Neural progenitor cell (in vitro differentiated cells): ENCODE measurements around the gene TSHZ2. TPM values are rescaled to one million over a fixed set of nuclear protein-coding genes. Genes with fewer than 3 reads are reported as not detected.

Source experiments
- DNase-seq: peaks from one replicate; pipeline ENCODE4 v3.0.0-alpha.2; 2016; ENCODE audit warnings: low spot score
- H2AFZ ChIP-seq: fragments of 200-600 bp; sonication (generic); replicated peaks from 2 replicates; pipeline ENCODE4 v1.6.1; 2016; ENCODE audit warnings: antibody characterized with exemption
- H3F3A ChIP-seq: fragments of 200-600 bp; sonication (generic); 2 replicates; pipeline ENCODE4 v1.6.1; 2016; ENCODE audit warnings: antibody characterized with exemption, low read depth
- H3K27ac ChIP-seq: fragments of 200-600 bp; sonication (generic); 2 replicates; pipeline ENCODE4 v1.5.1; 2016; ENCODE audit warnings: mild to moderate bottlenecking
- H3K27me3 ChIP-seq: fragments of 200-600 bp; sonication (generic); 2 replicates; pipeline ENCODE4 v1.6.1; 2016; ENCODE audit warnings: mild to moderate bottlenecking, moderate library complexity
- H3K36me3 ChIP-seq: fragments of 200-600 bp; sonication (generic); 2 replicates; pipeline ENCODE4 v1.5.1; 2016
- H3K4me1 ChIP-seq: fragments of 200-600 bp; sonication (generic); 2 replicates; pipeline ENCODE4 v1.6.1; 2016; ENCODE audit warnings: mixed run types
- H3K4me2 ChIP-seq: fragments of 200-600 bp; sonication (generic); 2 replicates; pipeline ENCODE4 v1.6.1; 2016
- H3K4me3 ChIP-seq: fragments of 200-600 bp; sonication (generic); 2 replicates; pipeline ENCODE4 v1.5.1; 2016
- H3K79me2 ChIP-seq: fragments of 200-600 bp; sonication (generic); 2 replicates; pipeline ENCODE4 v1.6.1; 2016; ENCODE audit warnings: low read depth
- H3K9ac ChIP-seq: fragments of 200-600 bp; sonication (generic); 2 replicates; pipeline ENCODE4 v1.6.1; 2016
- H3K9me3 ChIP-seq: fragments of 200-600 bp; sonication (generic); 2 replicates; pipeline ENCODE4 v1.5.1; 2016; ENCODE audit warnings: low read depth
- H4K20me1 ChIP-seq: fragments of 200-600 bp; sonication (generic); 2 replicates; pipeline ENCODE4 v1.6.1; 2016; ENCODE audit warnings: low read depth
- H3K27ac Mint-ChIP-seq: 3 replicates; pipeline ENCODE4 v1.8.0; 2021; ENCODE audit warnings: mixed read lengths
- H3K27me3 Mint-ChIP-seq: 2 replicates; pipeline ENCODE4 v1.8.0; 2022; ENCODE audit warnings: low read depth, mild to moderate bottlenecking, inconsistent platforms, moderate library complexity, mixed read lengths; ENCODE audit not compliant: insufficient read depth
- H3K36me3 Mint-ChIP-seq: 3 replicates; pipeline ENCODE4 v1.8.0; 2021; ENCODE audit warnings: mixed read lengths
- H3K4me1 Mint-ChIP-seq: 3 replicates; pipeline ENCODE4 v1.8.0; 2021; ENCODE audit warnings: mixed read lengths
- H3K4me3 Mint-ChIP-seq: 3 replicates; pipeline ENCODE4 v1.8.0; 2021; ENCODE audit warnings: mild to moderate bottlenecking, moderate library complexity, mixed read lengths
- H3K9me3 Mint-ChIP-seq: 3 replicates; pipeline ENCODE4 v1.8.0; 2020; ENCODE audit warnings: mixed read lengths
- CTCF ChIP-seq: fragments of 200-600 bp; sonication (generic); IDR thresholded peaks from 2 replicates; pipeline ENCODE4 v1.5.1; 2017; ENCODE audit warnings: antibody characterized with exemption, mild to moderate bottlenecking
- EZH2 ChIP-seq: fragments of 200-600 bp; sonication (generic); IDR thresholded peaks from 2 replicates; pipeline ENCODE4 v1.6.1; 2017; ENCODE audit warnings: antibody characterized with exemption, mild to moderate bottlenecking, moderate library complexity
- EZH2phosphoT487 ChIP-seq: fragments of 200-600 bp; sonication (generic); IDR thresholded peaks from 2 replicates; pipeline ENCODE4 v1.6.1; 2017; ENCODE audit warnings: antibody characterized with exemption
- total RNA-seq: library from RNA; depleted of rRNA; stranded (reverse); fragments of >200 nt; gene quantifications from 2 replicates; pipeline ENCODE4 v1.2.3, GENCODE V29; 2015; ENCODE audit warnings: low replicate concordance

Gene TSHZ2
- total RNA-seq, 1 donor from 2014 or later = 1.8 TPM

GRCh38 chr20:53079828-53080686 lies 107.9 kb downstream of the TSHZ2 start:
- Mint-ChIP-seq H3K4me3 (no peak overlapping the region), H3K4me1 (no peaks in the 10 kb centered on the region), H3K27ac (no peak overlapping the region), H3K36me3 (no peaks in the 10 kb centered on the region), H3K27me3 (no peaks in the 10 kb centered on the region), H3K9me3 (no peaks in the 10 kb centered on the region)
- Histone ChIP-seq H3K79me2 (no peaks in the 10 kb centered on the region), H3K4me3 (no peak overlapping the region), H4K20me1 (no peaks in the 10 kb centered on the region), H3K36me3 (no peaks in the 10 kb centered on the region), H3K9me3 (no peaks in the 10 kb centered on the region), H3K27me3 (no peaks in the 10 kb centered on the region), H3K9ac (no peak overlapping the region), H3K4me1 (peaks cover 16% of the 10 kb centered on the region), H3K27ac (no peak overlapping the region), H2AFZ (no peak overlapping the region), H3F3A (no peaks in the 10 kb centered on the region), H3K4me2 (no peak overlapping the region)
- TF ChIP-seq CTCF (no peak), EZH2phosphoT487 (no peak), EZH2 (no peak)
- DNase-seq = no peak

- Mint-ChIP-seq H3K9me3 (no peaks in the 10 kb centered on the region), H3K27ac (no peak overlapping the region), H3K36me3 (no peaks in the 10 kb centered on the region), H3K4me1 (no peaks in the 10 kb centered on the region), H3K27me3 (no peaks in the 10 kb centered on the region), H3K4me3 (no peak overlapping the region)
- H4K20me1 ChIP-seq = no peaks in the 10 kb centered on the region
- no peak overlapping the region for H3K4me3 ChIP-seq
- no peaks in the 10 kb centered on the region for H3K79me2 ChIP-seq
- H3F3A ChIP-seq = no peaks in the 10 kb centered on the region
- H3K9ac ChIP-seq = no peak overlapping the region
- no peaks in the 10 kb centered on the region for H3K9me3 ChIP-seq
- no peaks in the 10 kb centered on the region for H3K27me3 ChIP-seq
- peaks cover 16% of the 10 kb centered on the region for H3K4me1 ChIP-seq
- H3K27ac ChIP-seq = no peak overlapping the region
- no peak for DNase-seq
- TF ChIP-seq EZH2 (no peak), CTCF (no peak), EZH2phosphoT487 (no peak)
- H3K4me2 ChIP-seq = no peak overlapping the region
- no peak overlapping the region for H2AFZ ChIP-seq
- H3K36me3 ChIP-seq = no peaks in the 10 kb centered on the region
Observed at GRCh38 chr20:53080687-53080962, 108.5 kb downstream of the TSHZ2 start.

- Mint-ChIP-seq H3K4me3 (no peak overlapping the region), H3K27me3 (no peaks in the 10 kb centered on the region), H3K9me3 (no peaks in the 10 kb centered on the region), H3K4me1 (no peaks in the 10 kb centered on the region), H3K27ac (no peak overlapping the region), H3K36me3 (no peaks in the 10 kb centered on the region)
- no peak overlapping the region for H3K4me3 ChIP-seq
- H3K27me3 ChIP-seq = no peaks in the 10 kb centered on the region
- no peak overlapping the region for H3K9ac ChIP-seq
- H3K36me3 ChIP-seq = no peaks in the 10 kb centered on the region
- H4K20me1 ChIP-seq = no peaks in the 10 kb centered on the region
- no peak for DNase-seq
- H2AFZ ChIP-seq = no peak overlapping the region
- no peak for TF ChIP-seq EZH2
- TF ChIP-seq EZH2phosphoT487 = no peak
- no peak for TF ChIP-seq CTCF
- no peaks in the 10 kb centered on the region for H3F3A ChIP-seq
- peaks cover 16% of the 10 kb centered on the region for H3K4me1 ChIP-seq
- no peaks in the 10 kb centered on the region for H3K79me2 ChIP-seq
- no peaks in the 10 kb centered on the region for H3K9me3 ChIP-seq
- H3K4me2 ChIP-seq = no peak overlapping the region
- H3K27ac ChIP-seq = no peak overlapping the region
Observed at GRCh38 chr20:53080969-53081871, 109.1 kb downstream of the TSHZ2 start.
